ENCODE measurements around the gene WDFY3. TPM values are rescaled to one million over a fixed set of nuclear protein-coding genes. Genes with fewer than 3 reads are reported as not detected.

Gene WDFY3
- total and polyA plus RNA-seq, 7 donors, result 3.2 to 54.2 (median 38.2) TPM

- intact Hi-C loops (cut with DNase I), result loop anchor here (5.0 to 10.0 kb wide), 2 partner anchors 118 to 121 kb away; no protein-coding TSS in a partner anchor
- ATAC-seq, result peak; percentile 66 to 73 (median 69)
- H3K27ac ChIP-seq, result peak overlapping the region; percentile 95
Observed at GRCh38 chr4:84965553-84966381, 723 bp downstream of the WDFY3 start.

GRCh38 chr4:84964995-84965552, 1.4 kb downstream of the WDFY3 start:
- DNase-seq (no peak), ATAC-seq (no peak)
- H3K27ac ChIP-seq, result peak overlapping the region; percentile 95
- WGBS, 3 donors, result 38 to 56% (median 42%) methylated on average over 6 of the region's 6 CpGs
- no peaks in the 10 kb centered on the region for H3K9me3 ChIP-seq
- TF ChIP-seq CTCF (IDR thresholded peaks at IDR 0.05), result no peak
- peaks cover 23% of the 10 kb centered on the region for H3K4me1 ChIP-seq
- peak overlapping the region; percentile 89 for H3K4me3 ChIP-seq
- intact Hi-C loops (cut with DNase I), result loop anchor here (5.0 to 10.0 kb wide), 2 partner anchors 118 to 120 kb away; no protein-coding TSS in a partner anchor
- no peaks in the 10 kb centered on the region for H3K36me3 ChIP-seq (ENCODE audit: insufficient read depth in 1 of 2, low read depth in 1 of 2)
- H3K27me3 ChIP-seq (ENCODE audit: insufficient read depth in 3 of 3, low read length in 2 of 3), result no peaks in the 10 kb centered on the region

More at GRCh38 chr4:84965553-84966381, 723 bp downstream of the WDFY3 start:
- Histone ChIP-seq H3K4me1 (peaks cover 23% of the 10 kb centered on the region), H3K9me3 (no peaks in the 10 kb centered on the region), H3K4me3 (peak overlapping the region; percentile 89), H3K36me3 (ENCODE audit: insufficient read depth in 1 of 2, low read depth in 1 of 2) (no peaks in the 10 kb centered on the region), H3K27me3 (ENCODE audit: insufficient read depth in 3 of 3, low read length in 2 of 3) (no peaks in the 10 kb centered on the region)
- peak; percentile 57 to 74 for DNase-seq
- TF ChIP-seq CTCF (IDR thresholded peaks at IDR 0.05), result no peak
- 1 to 2% (median 1%) methylated on average over 45 to 97 of the region's 98 CpGs for WGBS, 3 donors

GRCh38 chr4:84962102-84962501, 4.4 kb downstream of the WDFY3 start:
- Histone ChIP-seq H3K4me1 (peaks cover 39% of the 10 kb centered on the region), H3K4me3 (no peak overlapping the region), H3K27me3 (ENCODE audit: insufficient read depth in 3 of 3, low read length in 2 of 3) (no peaks in the 10 kb centered on the region), H3K9me3 (no peaks in the 10 kb centered on the region), H3K36me3 (ENCODE audit: insufficient read depth in 1 of 2, low read depth in 1 of 2) (no peaks in the 10 kb centered on the region), H3K27ac (no peak overlapping the region)
- TF ChIP-seq CTCF (IDR thresholded peaks at IDR 0.05), result no peak
- intact Hi-C loops (cut with DNase I), result loop anchor here in 1 of 2 donors (10.0 kb wide), 1 partner anchor 117 kb away; no protein-coding TSS in a partner anchor
- 92 to 95% (median 92%) methylated on average over 5 of the region's 5 CpGs for WGBS, 3 donors
- ATAC-seq (no peak), DNase-seq (no peak)

- Histone ChIP-seq H3K4me1 (peaks cover 58% of the 10 kb centered on the region), H3K4me3 (no peak overlapping the region), H3K27me3 (ENCODE audit: insufficient read depth in 3 of 3, low read length in 2 of 3) (no peaks in the 10 kb centered on the region), H3K36me3 (ENCODE audit: insufficient read depth in 1 of 2, low read depth in 1 of 2) (no peaks in the 10 kb centered on the region), H3K9me3 (no peaks in the 10 kb centered on the region), H3K27ac (no peak overlapping the region)
- no peak for DNase-seq
- intact Hi-C loops (cut with DNase I), result no loop called here
- ATAC-seq, result no peak
- TF ChIP-seq CTCF (IDR thresholded peaks at IDR 0.05), result no peak
Observed at GRCh38 chr4:84958434-84958833, 8.1 kb downstream of the WDFY3 start.

All from psoas muscle (tissue), 8 donors.